CD14-positive monocyte (primary cell): ENCODE data around the gene ZNF362. TPM values are rescaled to one million over a fixed set of nuclear protein-coding genes. Genes with fewer than 3 reads are reported as not detected.

Experiments used
- DNase-seq, 3 donors: peaks; one replicate each; pipeline ENCODE4 v3.0.0-alpha.2; 2011 to 2022
- H2AFZ ChIP-seq: 2 replicates; pipeline ENCODE4 v1.6.0; 2012; ENCODE audit warnings: mild to moderate bottlenecking, low read depth, low read length, inconsistent platforms; ENCODE audit not compliant: insufficient read depth, poor library complexity, severe bottlenecking
- H3K27ac ChIP-seq, 2 donors: 1 replicate in 1 of 2; 2 replicates in 1 of 2; pipeline ENCODE4 v1.5.1; 2012 to 2013; ENCODE audit warnings: low read length in 2 of 2, control low read depth in 1 of 2, inconsistent platforms in 1 of 2, low read depth in 1 of 2, mild to moderate bottlenecking in 1 of 2
- H3K27me3 ChIP-seq, 2 donors: one replicate each; pipeline versions ENCODE4 v1.6.0 to v1.6.1; 2011 to 2013; ENCODE audit warnings: low read length in 2 of 2; ENCODE audit not compliant: control insufficient read depth in 2 of 2, insufficient read depth in 2 of 2
- H3K36me3 ChIP-seq, 2 donors: replicated peaks in 1 of 2; 1 replicate in 1 of 2; 2 replicates in 1 of 2; pipeline versions ENCODE4 v1.5.1 to v1.6.1; 2012 to 2013; ENCODE audit warnings: low read length in 2 of 2, control low read depth in 1 of 2, inconsistent platforms in 1 of 2, mild to moderate bottlenecking in 1 of 2; ENCODE audit not compliant: insufficient read depth in 2 of 2, control insufficient read depth in 1 of 2
- H3K4me1 ChIP-seq, 2 donors: 1 replicate in 1 of 2; 2 replicates in 1 of 2; pipeline versions ENCODE4 v1.5.1 to v1.6.1; 2012 to 2013; ENCODE audit warnings: low read length in 2 of 2, control low read depth in 1 of 2, inconsistent platforms in 1 of 2, mild to moderate bottlenecking in 1 of 2, moderate library complexity in 1 of 2; ENCODE audit not compliant: insufficient read depth in 2 of 2, control insufficient read depth in 1 of 2
- H3K4me2 ChIP-seq: replicated peaks from 2 replicates; pipeline ENCODE3; 2012; ENCODE audit warnings: low read length, moderate library complexity, mild to moderate bottlenecking; ENCODE audit not compliant: poor library complexity, severe bottlenecking; ENCODE audit errors: extremely low read depth
- H3K4me3 ChIP-seq, 3 experiments: fragments of 200-600 bp in 1 of 3; sonication (generic) in 1 of 3; replicated peaks in 1 of 3; 1 replicate in 2 of 3; 2 replicates in 1 of 3; pipeline ENCODE4 v1.5.1; 2011 to 2013; ENCODE audit warnings: low read length in 3 of 3, mild to moderate bottlenecking in 3 of 3, control low read depth in 2 of 3, low read depth in 2 of 3, inconsistent platforms in 1 of 3, moderate library complexity in 1 of 3
- H3K79me2 ChIP-seq: 2 replicates; pipeline ENCODE4 v1.6.0; 2012; ENCODE audit warnings: mild to moderate bottlenecking, control low read depth, inconsistent platforms, low read length, moderate library complexity; ENCODE audit not compliant: insufficient read depth
- H3K9ac ChIP-seq: 2 replicates; pipeline ENCODE4 v1.6.0; 2017; ENCODE audit warnings: low read length, mild to moderate bottlenecking; ENCODE audit not compliant: insufficient read depth, poor library complexity, severe bottlenecking
- H3K9me3 ChIP-seq, 2 donors: replicated peaks in 1 of 2; 1 replicate in 1 of 2; 2 replicates in 1 of 2; pipeline versions ENCODE4 v1.5.1 to v1.6.1; 2012 to 2013; ENCODE audit warnings: low read length in 2 of 2, control low read depth in 1 of 2; ENCODE audit not compliant: control insufficient read depth in 1 of 2, insufficient read depth in 1 of 2
- H4K20me1 ChIP-seq: 2 replicates; pipeline ENCODE4 v1.6.0; 2012; ENCODE audit warnings: mild to moderate bottlenecking, low read length, control low read depth, moderate library complexity; ENCODE audit not compliant: insufficient read depth
- H3K27ac Mint-ChIP-seq, 7 donors: one replicate each; pipeline ENCODE4 v1.8.0; 2020; ENCODE audit warnings: mild to moderate bottlenecking in 7 of 7, mixed read lengths in 7 of 7, moderate library complexity in 6 of 7, inconsistent platforms in 2 of 7
- H3K27me3 Mint-ChIP-seq, 3 donors: one replicate each; pipeline ENCODE4 v1.8.0; 2021 to 2022; ENCODE audit warnings: low read depth in 3 of 3, mild to moderate bottlenecking in 3 of 3, mixed read lengths in 3 of 3, moderate library complexity in 3 of 3, inconsistent platforms in 1 of 3
- H3K36me3 Mint-ChIP-seq, 2 donors: one replicate each; pipeline ENCODE4 v1.8.0; 2020; ENCODE audit warnings: mixed read lengths in 2 of 2, inconsistent platforms in 1 of 2, mild to moderate bottlenecking in 1 of 2
- H3K4me1 Mint-ChIP-seq: one replicate; pipeline ENCODE4 v1.8.0; 2020; ENCODE audit warnings: mild to moderate bottlenecking, mixed read lengths
- H3K4me3 Mint-ChIP-seq, 2 donors: one replicate each; pipeline ENCODE4 v1.8.0; 2020; ENCODE audit warnings: mild to moderate bottlenecking in 2 of 2, mixed read lengths in 2 of 2, moderate library complexity in 1 of 2
- H3K9me3 Mint-ChIP-seq, 7 donors: one replicate each; pipeline ENCODE4 v1.8.0; 2020 to 2022; ENCODE audit warnings: mixed read lengths in 7 of 7, mild to moderate bottlenecking in 6 of 7, moderate library complexity in 6 of 7, inconsistent platforms in 2 of 7
- CTCF ChIP-seq: fragments of 200-600 bp; IDR thresholded peaks from one replicate; pipeline ENCODE4 v1.8.0; 2022; ENCODE audit warnings: antibody characterized with exemption, mild to moderate bottlenecking
- WGBS: methylation state at CpG from one replicate; pipeline ENCODE4 v1.1.5; 2013; ENCODE audit warnings: missing lambda C conversion rate; ENCODE audit not compliant: insufficient coverage; 5-methylcytosine and 5-hydroxymethylcytosine counted together
- intact Hi-C, 2 donors: fragments of 100-400 bp; cut with micrococcal nuclease; formaldehyde crosslinking; loops; one replicate each; pipeline versions ENCODE4 v1.15.0 to v1.15.1; 2023
- polyA plus RNA-seq, 3 donors: library from polyadenylated mRNA; depleted of rRNA in 1 of 3; unstranded in 2 of 3; stranded (reverse) in 1 of 3; fragments of 300-500 nt in 2 of 3; fragments of >200 nt in 1 of 3; fragmentation: Illumina TruSeq in 2 of 3; gene quantifications; 1 replicate in 2 of 3; 2 replicates in 1 of 3; pipeline ENCODE4 v1.2.3, GENCODE V29; 2012 to 2021

The ZNF362 gene
- polyA plus RNA-seq, 3 donors = 11.4 to 18.9 (median 13.5) TPM

GRCh38 chr1:33281554-33282303 is 25.4 kb downstream of the ZNF362 start:
- WGBS = 96% methylated on average over 15 of the region's 17 CpGs
- peaks cover 76 to 95% of the 10 kb centered on the region in 2 donors for H3K36me3 ChIP-seq

GRCh38 chr1:33282791-33283190 is 26.5 kb downstream of the ZNF362 start:
- Mint-ChIP-seq H3K27ac (no peak overlapping the region), H3K9me3 (no peaks in the 10 kb centered on the region), H3K27me3 (peaks cover 0 to 2% (median 0%) of the 10 kb centered on the region in 3 donors), H3K4me3 (no peak overlapping the region), H3K36me3 (peaks cover 76 to 92% of the 10 kb centered on the region in 2 donors), H3K4me1 (no peaks in the 10 kb centered on the region)
- Histone ChIP-seq H3K27me3 (no peaks in the 10 kb centered on the region), H4K20me1 (no peaks in the 10 kb centered on the region), H3K79me2 (no peaks in the 10 kb centered on the region), H3K4me3 (no peak overlapping the region), H3K9me3 (no peaks in the 10 kb centered on the region), H3K36me3 (peaks cover 66 to 95% of the 10 kb centered on the region in 2 donors), H3K9ac (no peak overlapping the region), H3K27ac (no peak overlapping the region), H2AFZ (no peak overlapping the region), H3K4me2 (no peak overlapping the region), H3K4me1 (no peaks in the 10 kb centered on the region)
- intact Hi-C loops = no loop called here
- no peak for DNase-seq
- 82% methylated on average over 3 of the region's 3 CpGs for WGBS
- no peak for TF ChIP-seq CTCF

More at GRCh38 chr1:33281554-33282303, 25.4 kb downstream of the ZNF362 start:
- Mint-ChIP-seq H3K4me1 (no peaks in the 10 kb centered on the region), H3K36me3 (peaks cover 76 to 94% of the 10 kb centered on the region in 2 donors), H3K27ac (no peak overlapping the region), H3K4me3 (no peak overlapping the region), H3K9me3 (no peaks in the 10 kb centered on the region), H3K27me3 (peaks cover 0 to 2% (median 0%) of the 10 kb centered on the region in 3 donors)
- Histone ChIP-seq H3K4me2 (no peak overlapping the region), H3K4me1 (no peaks in the 10 kb centered on the region), H3K4me3 (no peak overlapping the region), H3K27me3 (no peaks in the 10 kb centered on the region), H3K9me3 (no peaks in the 10 kb centered on the region), H4K20me1 (no peaks in the 10 kb centered on the region), H2AFZ (no peak overlapping the region), H3K79me2 (no peaks in the 10 kb centered on the region), H3K27ac (no peak overlapping the region), H3K9ac (no peak overlapping the region)
- intact Hi-C loops = no loop called here
- no peak for TF ChIP-seq CTCF
- no peak for DNase-seq
